CD4-positive, alpha-beta memory T cell (primary cell): Measurements from ENCODE around the gene PWWP2B. TPM values are rescaled to one million over a fixed set of nuclear protein-coding genes. Genes with fewer than 3 reads are reported as not detected.

Source experiments
- CTCF ChIA-PET: fragments of 350-600 bp; sonication (Branson Sonifier 250); formaldehyde crosslinking; loops from one replicate; lab custom pipeline; 2021; ENCODE audit warnings: inconsistent platforms; ENCODE audit not compliant: partially characterized antibody; lab: Charles Lee
- POLR2A ChIA-PET: fragments of 350-600 bp; sonication (Branson Sonifier 250); formaldehyde crosslinking; loops from one replicate; lab custom pipeline; 2021; ENCODE audit not compliant: partially characterized antibody; lab: Charles Lee
- DNase-seq, 5 donors: peaks; one replicate each; pipeline versions ENCODE4 v3.0.0 to v3.0.0-alpha.2; 2020 to 2022; ENCODE audit warnings: mixed read lengths in 1 of 5
- H3K27ac ChIP-seq: one replicate; pipeline ENCODE4 v1.7.0; 2013; ENCODE audit warnings: low read depth, low read length
- H3K27me3 ChIP-seq: 2 replicates; pipeline ENCODE4 v1.7.0; 2013; ENCODE audit warnings: mild to moderate bottlenecking, low read length, moderate library complexity; ENCODE audit not compliant: insufficient read depth
- H3K36me3 ChIP-seq: 2 replicates; pipeline ENCODE4 v1.7.0; 2013; ENCODE audit warnings: mild to moderate bottlenecking, low read length, moderate library complexity; ENCODE audit not compliant: insufficient read depth
- H3K4me1 ChIP-seq: 2 replicates; pipeline ENCODE4 v1.7.0; 2013; ENCODE audit warnings: mild to moderate bottlenecking, low read length, moderate library complexity; ENCODE audit not compliant: insufficient read depth
- H3K4me3 ChIP-seq, 2 donors: one replicate each; pipeline ENCODE4 v1.7.0; 2013; ENCODE audit warnings: low read length in 2 of 2, mild to moderate bottlenecking in 1 of 2
- H3K9me3 ChIP-seq, 2 donors: one replicate each; pipeline ENCODE4 v1.7.0; 2013; ENCODE audit warnings: low read length in 2 of 2, control low read depth in 1 of 2; ENCODE audit not compliant: control insufficient read depth in 1 of 2
- H3K27ac Mint-ChIP-seq, 7 donors: one replicate each; pipeline ENCODE4 v1.8.0; 2020 to 2021; ENCODE audit warnings: mixed read lengths in 7 of 7, mild to moderate bottlenecking in 6 of 7, inconsistent platforms in 3 of 7, moderate library complexity in 3 of 7
- H3K27me3 Mint-ChIP-seq, 2 donors: one replicate each; pipeline ENCODE4 v1.8.0; 2020 to 2021; ENCODE audit warnings: mixed read lengths in 2 of 2
- H3K36me3 Mint-ChIP-seq, 2 donors: one replicate each; pipeline ENCODE4 v1.8.0; 2020 to 2021; ENCODE audit warnings: mixed read lengths in 2 of 2, inconsistent platforms in 1 of 2, mild to moderate bottlenecking in 1 of 2
- H3K4me1 Mint-ChIP-seq, 4 donors: one replicate each; pipeline ENCODE4 v1.8.0; 2020 to 2021; ENCODE audit warnings: mixed read lengths in 4 of 4, mild to moderate bottlenecking in 1 of 4
- H3K4me3 Mint-ChIP-seq, 8 donors: one replicate each; pipeline ENCODE4 v1.8.0; 2020 to 2021; ENCODE audit warnings: mixed read lengths in 8 of 8, mild to moderate bottlenecking in 7 of 8, moderate library complexity in 6 of 8, inconsistent platforms in 3 of 8
- H3K9me3 Mint-ChIP-seq, 8 donors: one replicate each; pipeline ENCODE4 v1.8.0; 2020 to 2021; ENCODE audit warnings: mixed read lengths in 8 of 8, mild to moderate bottlenecking in 5 of 8, inconsistent platforms in 3 of 8, moderate library complexity in 1 of 8
- intact Hi-C: fragments of 100-400 bp; cut with micrococcal nuclease; formaldehyde crosslinking; loops from one replicate; pipeline ENCODE4 v1.15.1; 2023
- polyA plus RNA-seq, 2 donors: library from polyadenylated mRNA; unstranded; fragments of 300-500 nt; fragmentation: Illumina TruSeq; gene quantifications; one replicate each; pipeline ENCODE4 v1.2.3, GENCODE V29; 2021
- total RNA-seq, 2 experiments: library from RNA; stranded (reverse); gene quantifications; one replicate each; pipeline ENCODE4 v1.2.3, GENCODE V29; 2021

PWWP2B gene
- total and polyA plus RNA-seq, 4 experiments from 2014 or later: 0.92 to 9.9 (median 6.3) TPM

DNA sequence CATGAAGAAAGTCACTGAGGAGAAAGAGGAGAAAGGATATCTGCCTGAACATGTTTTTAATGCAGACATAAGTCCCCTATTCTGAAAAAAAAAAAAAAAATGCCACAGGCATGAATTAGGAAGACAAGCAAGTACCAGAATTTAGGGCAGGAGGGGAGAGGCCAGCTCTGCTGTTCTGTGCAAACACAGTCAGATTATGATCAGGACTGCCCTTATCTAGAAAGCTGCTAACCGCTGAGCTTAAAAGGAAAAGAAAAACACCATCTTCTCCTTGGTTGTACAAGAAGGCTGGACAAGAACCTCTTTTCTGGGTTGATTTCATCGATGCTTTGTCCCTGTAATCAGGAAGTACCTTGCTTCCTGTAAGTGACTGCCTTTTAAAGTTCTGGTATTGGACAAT, 15.3 kb upstream of the PWWP2B start:
- no peak overlapping the region for H3K4me3 ChIP-seq
- no peaks in the 10 kb centered on the region for H3K27me3 ChIP-seq
- H3K9me3 ChIP-seq: no peaks in the 10 kb centered on the region
- intact Hi-C loops: no loop called here
- Mint-ChIP-seq H3K27me3 (no peaks in the 10 kb centered on the region), H3K27ac (peak overlapping the region in 5 of 7 donors; percentile 43 to 79 (median 53)), H3K9me3 (no peaks in the 10 kb centered on the region), H3K4me1 (peaks cover 5 to 18% (median 12%) of the 10 kb centered on the region in 4 donors), H3K36me3 (no peaks in the 10 kb centered on the region), H3K4me3 (no peak overlapping the region)
- no peak overlapping the region for H3K27ac ChIP-seq
- no peak for DNase-seq
- H3K4me1 ChIP-seq: peaks cover 6% of the 10 kb centered on the region
- no peaks in the 10 kb centered on the region for H3K36me3 ChIP-seq
- ChIA-PET POLR2A (interaction anchor here (1.4 kb wide), 1 partner anchor 15 kb away, joined by 3 read pairs; the partner anchor contains the start of gene PWWP2B), CTCF (interaction anchor here (0.7 to 1.7 kb wide), 5 partner anchors 21 to 158 kb away, joined by 3 to 6 read pairs (median 5); no protein-coding TSS in a partner anchor)

DNA sequence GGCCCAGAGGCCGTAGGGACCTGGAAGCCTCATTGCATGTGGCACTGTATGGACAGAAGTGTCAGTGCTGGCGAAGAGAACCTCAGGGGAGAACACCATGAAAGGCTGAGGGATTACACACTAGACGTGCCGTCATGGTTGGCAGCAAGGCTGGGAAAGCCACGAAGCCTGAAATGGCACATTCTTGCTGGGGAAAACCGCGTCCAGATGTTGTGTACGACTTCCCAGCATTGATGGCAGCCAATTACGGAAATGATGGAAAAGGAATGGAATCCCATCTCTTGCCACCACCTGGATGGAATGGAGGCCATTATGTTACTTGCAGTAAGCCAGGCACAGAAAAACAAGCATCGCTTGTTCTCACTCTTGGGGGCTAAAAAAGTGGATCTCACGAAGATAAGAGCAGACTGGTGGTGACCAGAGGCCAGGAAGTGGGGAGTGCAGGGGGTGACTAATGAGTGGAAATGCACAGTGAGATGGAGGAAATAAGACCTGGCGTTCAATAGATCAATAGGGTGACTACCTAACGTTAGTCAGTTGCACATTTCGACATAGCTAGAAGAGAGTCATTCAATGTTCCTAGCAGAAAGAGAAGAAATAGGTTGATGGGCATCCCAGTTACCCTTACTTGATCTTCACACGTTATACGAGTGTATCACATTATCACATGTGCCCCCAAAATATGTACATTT, 14.6 kb upstream of the PWWP2B start:
- intact Hi-C loops: no loop called here
- CTCF ChIA-PET: interaction anchor here (1.1 to 1.7 kb wide), 2 partner anchors 21 to 76 kb away, joined by 5 to 6 read pairs; no protein-coding TSS in a partner anchor

DNA sequence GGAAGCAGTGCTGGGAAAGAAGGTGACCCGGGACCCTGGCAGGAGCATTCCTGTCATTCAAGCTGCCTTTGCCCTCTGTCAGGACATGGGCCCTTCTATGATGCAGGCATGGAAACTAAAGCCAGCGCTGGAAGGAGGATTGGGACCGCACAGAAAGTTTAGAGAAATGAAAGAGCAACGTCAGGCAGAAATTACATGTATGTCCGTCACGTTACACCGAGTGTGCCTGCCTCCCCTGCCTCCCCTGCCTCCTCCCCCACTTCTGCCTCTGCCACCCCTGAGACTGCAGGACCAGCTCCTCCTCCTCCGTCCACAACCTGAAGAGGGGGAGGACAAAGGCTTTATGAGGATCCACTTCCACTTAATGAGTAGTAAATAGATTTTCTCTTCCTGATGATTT, 13.9 kb upstream of the PWWP2B start:
- Mint-ChIP-seq H3K4me1 (peaks cover 5 to 23% (median 15%) of the 10 kb centered on the region in 4 donors), H3K9me3 (no peaks in the 10 kb centered on the region), H3K27me3 (no peaks in the 10 kb centered on the region), H3K27ac (no peak overlapping the region), H3K36me3 (no peaks in the 10 kb centered on the region), H3K4me3 (no peak overlapping the region)
- intact Hi-C loops: no loop called here
- POLR2A ChIA-PET: no interaction called here
- Histone ChIP-seq H3K36me3 (no peaks in the 10 kb centered on the region), H3K27ac (no peak overlapping the region), H3K4me1 (peaks cover 12% of the 10 kb centered on the region), H3K4me3 (no peak overlapping the region), H3K27me3 (no peaks in the 10 kb centered on the region), H3K9me3 (no peaks in the 10 kb centered on the region)
- CTCF ChIA-PET: interaction anchor here (0.9 to 1.1 kb wide), 3 partner anchors 64 to 76 kb away, joined by 3 to 4 read pairs (median 3); no protein-coding TSS in a partner anchor
- DNase-seq: no peak

More for the DNA sequence above, 14.6 kb upstream of the PWWP2B start:
- Histone ChIP-seq H3K4me3 (no peak overlapping the region), H3K27me3 (no peaks in the 10 kb centered on the region), H3K4me1 (peaks cover 7% of the 10 kb centered on the region), H3K36me3 (no peaks in the 10 kb centered on the region), H3K27ac (no peak overlapping the region), H3K9me3 (no peaks in the 10 kb centered on the region)
- no peaks in the 10 kb centered on the region for H3K27me3 Mint-ChIP-seq
- no peaks in the 10 kb centered on the region for H3K36me3 Mint-ChIP-seq
- no peak overlapping the region for H3K4me3 Mint-ChIP-seq
- POLR2A ChIA-PET: no interaction called here
- DNase-seq: no peak
- H3K9me3 Mint-ChIP-seq: no peaks in the 10 kb centered on the region
- H3K27ac Mint-ChIP-seq: peak overlapping the region in 3 of 7 donors; percentile 55 to 58 (median 56)
- H3K4me1 Mint-ChIP-seq: peaks cover 5 to 18% (median 12%) of the 10 kb centered on the region in 4 donors

DNA sequence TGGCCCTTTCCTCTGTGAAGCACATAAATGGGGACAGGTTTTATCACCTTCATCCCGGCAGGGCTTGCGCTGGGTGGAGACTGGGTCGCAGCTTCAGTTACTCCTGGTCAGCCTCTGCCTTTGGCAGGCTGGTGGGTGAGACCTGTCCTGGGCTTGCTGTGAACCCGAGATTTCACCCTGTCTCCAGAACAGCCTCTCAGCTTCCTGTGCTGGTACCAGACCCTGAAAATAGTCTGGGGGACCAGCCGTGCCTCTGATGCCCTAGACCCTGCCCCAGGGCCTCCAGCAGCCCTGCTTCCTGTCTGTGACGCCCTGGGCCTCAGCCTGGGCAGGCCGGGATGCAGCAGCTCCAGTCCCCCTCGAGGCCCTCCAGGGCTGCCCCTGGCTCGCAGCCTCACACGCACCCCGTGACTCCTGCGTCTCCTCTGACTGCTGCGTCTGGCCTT, 13.2 kb upstream of the PWWP2B start:
- no peaks in the 10 kb centered on the region for H3K36me3 Mint-ChIP-seq
- CTCF ChIA-PET: interaction anchor here (0.9 to 1.1 kb wide), 3 partner anchors 63 to 76 kb away, joined by 3 to 4 read pairs (median 3); no protein-coding TSS in a partner anchor
- POLR2A ChIA-PET: no interaction called here
- Histone ChIP-seq H3K4me1 (peaks cover 12% of the 10 kb centered on the region), H3K27me3 (no peaks in the 10 kb centered on the region), H3K9me3 (no peaks in the 10 kb centered on the region), H3K36me3 (no peaks in the 10 kb centered on the region), H3K4me3 (no peak overlapping the region), H3K27ac (no peak overlapping the region)
- H3K27ac Mint-ChIP-seq: peak overlapping the region in 3 of 7 donors; percentile 5 to 63 (median 61)
- H3K9me3 Mint-ChIP-seq: no peaks in the 10 kb centered on the region
- H3K4me1 Mint-ChIP-seq: peaks cover 5 to 23% (median 15%) of the 10 kb centered on the region in 4 donors
- DNase-seq: no peak
- intact Hi-C loops: no loop called here
- H3K27me3 Mint-ChIP-seq: no peaks in the 10 kb centered on the region
- H3K4me3 Mint-ChIP-seq: no peak overlapping the region

DNA sequence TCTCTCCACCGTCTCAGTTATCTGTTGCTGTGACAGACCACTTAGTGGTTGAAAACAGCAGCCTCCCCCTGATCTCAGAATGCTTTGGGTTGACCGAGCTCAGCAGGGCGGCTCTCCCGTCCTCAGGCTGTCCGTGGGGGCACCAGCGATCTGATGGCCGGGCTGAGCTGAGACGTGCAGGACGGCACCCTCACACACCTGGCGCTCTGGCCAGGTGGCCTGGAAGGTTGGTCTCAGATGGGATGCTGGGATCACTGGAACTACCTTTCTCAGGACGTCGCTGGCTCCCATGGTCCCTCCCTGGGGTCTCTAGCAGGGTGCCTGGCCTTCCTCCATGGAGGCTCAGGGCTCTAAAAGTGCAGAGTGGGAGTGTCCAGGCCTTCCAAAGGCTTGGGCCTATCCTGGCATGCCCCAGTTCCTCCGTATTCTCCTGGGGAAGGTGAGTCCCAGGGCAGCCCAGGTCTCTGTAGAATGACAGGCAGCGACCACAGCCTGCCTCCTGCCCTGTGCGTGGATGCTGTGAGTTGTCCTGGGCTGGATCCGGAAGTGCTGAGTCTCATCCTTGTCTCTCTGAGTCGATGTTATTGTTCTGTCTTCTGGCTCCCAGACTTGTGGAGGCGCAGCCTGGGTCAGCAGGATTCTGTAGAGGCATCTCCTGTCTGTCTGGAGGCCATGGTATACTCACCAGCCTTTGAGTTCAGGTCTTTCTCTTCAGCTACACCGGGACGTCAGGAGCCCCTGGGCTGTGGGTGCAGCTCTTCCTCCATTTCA, 12.2 kb upstream of the PWWP2B start:
- no peaks in the 10 kb centered on the region for H3K27me3 Mint-ChIP-seq
- intact Hi-C loops: no loop called here
- H3K4me3 Mint-ChIP-seq: no peak overlapping the region
- H3K9me3 Mint-ChIP-seq: no peaks in the 10 kb centered on the region
- Histone ChIP-seq H3K27me3 (no peaks in the 10 kb centered on the region), H3K4me3 (no peak overlapping the region), H3K27ac (no peak overlapping the region), H3K9me3 (no peaks in the 10 kb centered on the region), H3K36me3 (no peaks in the 10 kb centered on the region), H3K4me1 (peaks cover 12% of the 10 kb centered on the region)
- CTCF ChIA-PET: interaction anchor here (0.9 to 1.3 kb wide), 2 partner anchors 69 to 75 kb away, joined by 3 to 4 read pairs; no protein-coding TSS in a partner anchor
- no peaks in the 10 kb centered on the region for H3K36me3 Mint-ChIP-seq
- peak overlapping the region in 4 of 7 donors; percentile 5 to 61 (median 36) for H3K27ac Mint-ChIP-seq
- peaks cover 5 to 23% (median 15%) of the 10 kb centered on the region in 4 donors for H3K4me1 Mint-ChIP-seq
- peak in 1 of 5 donors; percentile 32 for DNase-seq
- POLR2A ChIA-PET: no interaction called here

DNA sequence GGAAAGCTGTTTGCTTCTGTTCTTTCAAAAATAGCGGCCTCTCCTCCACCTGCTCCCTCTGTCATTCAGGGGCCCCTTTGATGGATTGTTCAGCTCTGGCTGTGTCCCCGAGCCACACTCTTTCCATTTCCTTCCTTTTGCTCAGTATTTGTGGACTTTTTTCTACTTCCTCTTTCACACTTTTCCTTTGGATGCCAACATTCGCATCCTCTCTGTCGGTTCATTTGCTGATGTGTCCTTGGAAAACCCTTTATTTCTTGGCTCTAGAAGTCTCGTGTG, 11.7 kb upstream of the PWWP2B start:
- Histone ChIP-seq H3K4me3 (no peak overlapping the region), H3K36me3 (no peaks in the 10 kb centered on the region), H3K27me3 (no peaks in the 10 kb centered on the region), H3K27ac (no peak overlapping the region), H3K9me3 (no peaks in the 10 kb centered on the region), H3K4me1 (peaks cover 12% of the 10 kb centered on the region)
- Mint-ChIP-seq H3K27ac (peak overlapping the region in 6 of 7 donors; percentile 24 to 84 (median 39)), H3K36me3 (no peaks in the 10 kb centered on the region), H3K27me3 (no peaks in the 10 kb centered on the region), H3K4me1 (peaks cover 5 to 23% (median 15%) of the 10 kb centered on the region in 4 donors), H3K9me3 (no peaks in the 10 kb centered on the region), H3K4me3 (no peak overlapping the region)
- DNase-seq: no peak
- POLR2A ChIA-PET: no interaction called here
- CTCF ChIA-PET: interaction anchor here (0.9 to 1.3 kb wide), 2 partner anchors 68 to 75 kb away, joined by 3 to 4 read pairs; no protein-coding TSS in a partner anchor
- intact Hi-C loops: no loop called here
